Stimulated activated CD8-positive, alpha-beta memory T cell treated with anti-CD3 and anti-CD28 coated beads, Interleukin-15, amount 100 ng/mL, for 48 hours (primary cell): ENCODE measurements around the gene ASB8.

Experiments
- DNase-seq, 2 donors: peaks; one replicate each; pipeline ENCODE4 v3.0.0-alpha.2; 2020; ENCODE audit warnings: low read depth in 2 of 2

ASB8 gene

GRCh38 chr12:48157018-48157888 is at the start of gene ASB8:
Gene ASB8, minus strand, starts transcription at chr12:48157515. Its CDS starts 4,019 bp downstream, at chr12:48153496.
- DNase-seq, result peak; percentile 99

- no peak for DNase-seq
Measured at GRCh38 chr12:48203192-48203591, 45.9 kb upstream of the ASB8 start, which contains the start of gene OR10AD1. Gene OR10AD1, minus strand, starts transcription at chr12:48203292. Its CDS starts 0 bp downstream, at chr12:48203292.

- DNase-seq, result no peak
Measured at GRCh38 chr12:48202766-48203165, 45.5 kb upstream of the ASB8 start.

GRCh38 chr12:48201516-48201915 is 44.2 kb upstream of the ASB8 start:
- DNase-seq, result no peak

- DNase-seq, result no peak
Measured at GRCh38 chr12:48201091-48201490, 43.8 kb upstream of the ASB8 start.

- DNase-seq, result no peak
Measured at GRCh38 chr12:48199774-48200221, 42.5 kb upstream of the ASB8 start.

- no peak for DNase-seq
Measured at GRCh38 chr12:48198985-48199384, 41.7 kb upstream of the ASB8 start.

- no peak for DNase-seq
Measured at GRCh38 chr12:48198672-48198971, 41.3 kb upstream of the ASB8 start.

- DNase-seq, result peak; percentile 88 to 91
Measured at GRCh38 chr12:48197971-48198671, 40.8 kb upstream of the ASB8 start.

GRCh38 chr12:48197549-48197970 is 40.2 kb upstream of the ASB8 start:
- DNase-seq, result no peak

GRCh38 chr12:48194799-48195201 is 37.5 kb upstream of the ASB8 start:
- DNase-seq, result no peak

GRCh38 chr12:48193623-48194022 is 36.3 kb upstream of the ASB8 start:
- DNase-seq, result no peak

GRCh38 chr12:48192861-48193260 is 35.5 kb upstream of the ASB8 start:
- DNase-seq, result no peak

- DNase-seq, result no peak
Measured at GRCh38 chr12:48191096-48191495, 33.8 kb upstream of the ASB8 start.

GRCh38 chr12:48189331-48190125 is 32.2 kb upstream of the ASB8 start:
- DNase-seq, result no peak

- DNase-seq, result no peak
Measured at GRCh38 chr12:48187916-48188695, 30.8 kb upstream of the ASB8 start.

GRCh38 chr12:48185181-48185919 is 28.0 kb upstream of the ASB8 start:
- no peak for DNase-seq

GRCh38 chr12:48184549-48184922 is 27.2 kb upstream of the ASB8 start:
- no peak for DNase-seq

- no peak for DNase-seq
Measured at GRCh38 chr12:48183876-48184548, 26.7 kb upstream of the ASB8 start.
